HEK293T (cell line): Measurements from ENCODE around the gene REX1BD.
A peak's percentile ranks its signal among the peaks of the same experiment; 100 is the strongest.

Experiments used
- CTCF ChIA-PET: fragments of 350-600 bp; formaldehyde crosslinking; extraction: SDS; loops from one replicate; lab custom pipeline; 2021; ENCODE audit warnings: antibody characterized with exemption, inconsistent platforms; lab: Yijun Ruan, JAX
- POLR2A ChIA-PET: fragments of 350-600 bp; formaldehyde crosslinking; extraction: SDS; loops from one replicate; lab custom pipeline; 2020; ENCODE audit warnings: antibody characterized with exemption, inconsistent platforms; lab: Yijun Ruan, JAX
- DNase-seq: peaks from one replicate; pipeline ENCODE4 v3.0.0; 2012; ENCODE audit warnings: mixed read lengths; ENCODE audit errors: extremely low spot score
- ARNT ChIP-seq: fragments of 450-650 bp; IDR thresholded peaks from 2 replicates; pipeline ENCODE4 v1.6.1; 2017; ENCODE audit warnings: mild to moderate bottlenecking
- BHLHE40 ChIP-seq: fragments of 450-650 bp; IDR thresholded peaks from 2 replicates; pipeline ENCODE4 v1.6.1; 2016; ENCODE audit warnings: mild to moderate bottlenecking, moderate library complexity, borderline replicate concordance
- CTBP1 ChIP-seq: fragments of 450-650 bp; IDR thresholded peaks from 2 replicates; pipeline ENCODE4 v1.6.1; 2016; ENCODE audit warnings: borderline replicate concordance
- ELF4 ChIP-seq: fragments of 450-650 bp; IDR thresholded peaks from 2 replicates; pipeline ENCODE4 v1.6.1; 2017; ENCODE audit warnings: antibody characterized with exemption
- FOXA1 ChIP-seq: fragments of 450-650 bp; IDR thresholded peaks from 2 replicates; pipeline ENCODE4 v1.6.1; 2016; ENCODE audit warnings: mild to moderate bottlenecking
- FOXK2 ChIP-seq: fragments of 450-650 bp; IDR thresholded peaks from 2 replicates; pipeline ENCODE4 v1.6.1; 2016; ENCODE audit warnings: mild to moderate bottlenecking
- FOXM1 ChIP-seq: fragments of 450-650 bp; IDR thresholded peaks from 2 replicates; pipeline ENCODE4 v1.6.1; 2017; ENCODE audit warnings: mild to moderate bottlenecking, borderline replicate concordance
- HDGF ChIP-seq: fragments of 450-650 bp; IDR thresholded peaks from 2 replicates; pipeline ENCODE4 v1.6.1; 2017; ENCODE audit warnings: antibody characterized with exemption, borderline replicate concordance
- L3MBTL2 ChIP-seq: fragments of 450-650 bp; conservative IDR thresholded peaks from 2 replicates; pipeline ENCODE4 v1.6.1; 2016; ENCODE audit warnings: mild to moderate bottlenecking
- LEF1 ChIP-seq: fragments of 450-650 bp; IDR thresholded peaks from 2 replicates; pipeline ENCODE4 v1.6.1; 2017; ENCODE audit warnings: mild to moderate bottlenecking, borderline replicate concordance
- NFRKB ChIP-seq: fragments of 450-650 bp; IDR thresholded peaks from 2 replicates; pipeline ENCODE4 v1.6.1; 2016; ENCODE audit warnings: mild to moderate bottlenecking, moderate library complexity
- SP1 ChIP-seq: fragments of 450-650 bp; IDR thresholded peaks from 2 replicates; pipeline ENCODE4 v1.6.1; 2017
- SUZ12 ChIP-seq: fragments of 450-650 bp; IDR thresholded peaks from 2 replicates; pipeline ENCODE4 v1.6.1; 2016; ENCODE audit warnings: mild to moderate bottlenecking
- TARDBP ChIP-seq: fragments of 450-650 bp; IDR thresholded peaks from 2 replicates; pipeline ENCODE4 v1.6.1; 2016
- ZNF384 ChIP-seq: fragments of 450-650 bp; IDR thresholded peaks from 2 replicates; pipeline ENCODE4 v1.6.1; 2016
- TF ChIP-seq, protein P1 (sequence below): fragments of 450-650 bp; IDR thresholded peaks from 2 replicates; pipeline ENCODE4 v1.6.1; 2016

REX1BD gene

GRCh38 chr19:18605546-18606280 is 17.1 kb downstream of the REX1BD start:
- ChIA-PET POLR2A (no interaction called here), CTCF (no interaction called here)
- TF ChIP-seq FOXM1, result no peak
- TF ChIP-seq ZNF384, result no peak
- TF ChIP-seq LEF1, result no peak
- no peak for TF ChIP-seq BHLHE40
- no peak for DNase-seq

DNA sequence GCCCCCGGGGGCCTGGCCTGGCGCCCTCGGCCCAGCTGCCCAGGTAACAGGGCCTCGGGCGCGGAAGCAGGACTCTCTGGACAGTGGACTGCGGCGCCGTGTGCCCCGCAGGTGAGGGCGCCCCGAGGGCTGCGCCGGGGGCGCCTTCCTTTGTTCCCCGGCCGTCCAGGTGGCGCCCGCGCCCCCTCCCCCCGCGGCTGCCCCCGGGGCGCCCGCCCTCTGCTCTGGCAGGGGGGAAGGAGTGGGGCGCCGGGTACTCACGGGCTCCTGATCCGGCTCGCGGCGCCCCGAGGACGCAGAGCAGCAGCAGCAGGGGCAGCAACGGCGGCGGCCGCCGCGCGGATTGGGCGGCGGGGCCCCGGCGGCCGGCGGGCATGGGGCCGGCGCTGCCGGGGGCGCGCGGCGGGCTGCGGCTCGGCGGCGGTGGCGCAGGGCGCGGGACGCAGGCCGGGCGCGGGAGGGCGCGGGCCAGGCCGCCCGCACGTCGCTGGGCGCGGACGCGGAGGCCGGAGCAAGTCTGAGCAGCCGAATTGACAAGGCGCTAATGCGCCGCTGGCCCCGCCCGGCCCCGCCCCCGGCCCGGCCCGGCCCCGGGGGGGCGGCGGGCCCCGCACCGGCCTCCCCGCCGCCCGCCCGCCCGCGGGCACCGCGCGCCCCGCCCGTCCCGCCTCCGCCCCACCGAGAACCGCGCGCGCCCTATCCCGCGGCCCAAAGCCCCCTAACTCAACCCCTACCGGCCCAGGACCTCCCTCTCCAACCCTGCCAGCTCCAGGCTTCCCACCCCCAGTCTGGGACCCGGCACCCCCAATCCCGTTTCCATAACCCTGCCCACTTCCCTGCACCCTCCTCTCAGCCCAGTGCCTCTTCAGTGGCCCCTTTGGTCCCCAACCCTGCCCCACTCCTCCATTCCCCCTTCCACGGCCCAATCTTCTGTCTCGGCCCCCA is 18.0 kb downstream of the REX1BD start, which contains the start of gene CRLF1:
Gene CRLF1 (minus strand): TSS at position 519 of the 945 bp plus-strand sequence. CDS start 143 bp downstream, at position 376.
- CTCF ChIA-PET, result no interaction called here
- POLR2A ChIA-PET, result interaction anchor here (1.3 kb wide), 1 partner anchor 13 kb away, joined by 3 read pairs; no protein-coding TSS in a partner anchor
- TF ChIP-seq FOXA1 (no peak), ZNF384 (no peak), ELF4 (no peak), ARNT (no peak), HDGF (no peak), SP1 (no peak), CTBP1 (no peak), LEF1 (no peak), NFRKB (no peak), L3MBTL2 (no peak), TARDBP (no peak), BHLHE40 (no peak), FOXK2 (no peak), SUZ12 (no peak), FOXM1 (no peak)
- TF ChIP-seq, protein P1, sequence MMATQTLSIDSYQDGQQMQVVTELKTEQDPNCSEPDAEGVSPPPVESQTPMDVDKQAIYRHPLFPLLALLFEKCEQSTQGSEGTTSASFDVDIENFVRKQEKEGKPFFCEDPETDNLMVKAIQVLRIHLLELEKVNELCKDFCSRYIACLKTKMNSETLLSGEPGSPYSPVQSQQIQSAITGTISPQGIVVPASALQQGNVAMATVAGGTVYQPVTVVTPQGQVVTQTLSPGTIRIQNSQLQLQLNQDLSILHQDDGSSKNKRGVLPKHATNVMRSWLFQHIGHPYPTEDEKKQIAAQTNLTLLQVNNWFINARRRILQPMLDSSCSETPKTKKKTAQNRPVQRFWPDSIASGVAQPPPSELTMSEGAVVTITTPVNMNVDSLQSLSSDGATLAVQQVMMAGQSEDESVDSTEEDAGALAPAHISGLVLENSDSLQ, result no peak
- peak; percentile 27 for DNase-seq

DNA sequence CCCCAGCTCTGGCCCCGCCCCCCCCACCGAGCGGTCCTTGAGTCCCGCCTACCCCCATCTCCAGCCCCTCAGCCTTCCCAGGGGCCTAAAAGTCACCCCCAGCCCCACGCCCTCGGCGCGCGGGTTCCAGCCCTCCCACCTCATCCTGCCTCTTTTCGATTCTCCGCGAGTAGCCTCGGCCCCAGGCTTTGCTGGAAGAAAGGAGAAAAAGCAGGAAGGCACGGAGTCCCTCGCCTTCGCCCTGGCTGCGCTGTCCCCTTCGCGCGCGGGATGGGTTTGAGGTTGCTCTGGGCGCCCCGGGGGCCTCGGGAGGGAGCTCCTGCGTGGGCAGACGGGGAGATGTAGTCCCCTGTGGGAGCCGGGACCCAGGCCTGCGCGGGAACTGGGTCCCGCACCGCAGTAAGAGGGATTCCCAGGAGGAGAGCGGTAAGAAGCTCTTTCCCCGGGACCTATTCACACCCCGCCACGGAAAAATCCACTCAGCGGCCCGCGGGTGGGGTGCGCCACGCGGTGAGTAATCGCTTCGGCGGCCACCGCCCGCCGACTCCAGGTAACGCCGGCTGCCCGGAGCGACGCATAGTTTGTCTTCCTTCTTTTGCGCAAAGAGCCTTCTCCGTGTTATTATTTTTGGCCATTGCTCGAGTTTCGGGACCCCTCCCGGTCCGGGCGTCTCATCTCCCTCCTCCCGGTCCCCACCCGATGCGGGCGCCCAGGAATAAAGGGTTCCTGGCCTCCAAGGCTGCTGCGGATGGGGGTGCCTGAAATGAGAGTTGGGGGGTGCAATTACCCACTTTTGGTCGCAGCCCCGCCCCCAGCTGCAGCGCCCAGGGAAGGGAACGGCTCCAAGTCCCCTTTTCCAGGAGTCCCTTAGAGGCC is 18.9 kb downstream of the REX1BD start:
- CTCF ChIA-PET, result interaction anchor here (0.6 kb wide), 1 partner anchor 239 kb away, joined by 3 read pairs; no protein-coding TSS in a partner anchor
- TF ChIP-seq, protein P1, result no peak
- no peak for TF ChIP-seq FOXM1
- DNase-seq, result peak; percentile 37
- POLR2A ChIA-PET, result interaction anchor here (1.3 kb wide), 1 partner anchor 14 kb away, joined by 3 read pairs; no protein-coding TSS in a partner anchor

DNA sequence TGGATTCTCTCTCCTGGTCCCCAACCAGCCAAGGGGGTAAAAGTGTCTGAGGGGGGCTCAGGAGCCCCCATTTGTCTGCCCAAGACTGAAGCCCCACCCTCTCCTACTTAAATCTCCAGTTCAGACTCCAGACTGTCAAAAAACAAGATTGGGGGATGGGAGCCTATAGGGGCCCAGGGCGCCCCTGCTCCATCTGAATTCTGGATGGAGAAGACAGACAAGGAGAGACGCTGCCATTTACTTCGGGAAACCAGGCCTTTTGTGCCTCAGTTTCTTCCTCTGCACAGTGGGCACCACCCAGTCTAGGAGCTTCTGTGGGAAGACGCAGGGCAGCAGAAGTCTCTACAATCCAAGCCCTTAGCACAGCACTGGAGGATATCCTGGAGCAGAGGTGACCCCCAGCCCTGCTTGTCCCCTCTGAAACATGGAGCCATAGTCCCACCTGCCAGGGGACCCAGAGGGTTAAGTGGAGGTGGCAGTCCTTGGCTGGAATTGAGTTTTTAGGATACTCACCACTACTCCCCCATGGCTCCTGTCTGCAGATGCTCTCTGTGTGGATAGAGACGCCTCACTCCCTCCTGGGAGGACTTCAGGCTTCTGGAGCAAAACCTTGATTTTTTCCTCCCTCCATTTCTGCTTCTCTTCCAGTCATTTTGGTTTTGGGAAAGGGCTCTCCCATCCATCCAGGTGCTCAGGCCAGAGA is 19.7 kb downstream of the REX1BD start:
- DNase-seq, result no peak
- CTCF ChIA-PET, result interaction anchor here (0.6 kb wide), 1 partner anchor 240 kb away, joined by 3 read pairs; no protein-coding TSS in a partner anchor
- TF ChIP-seq NFRKB, result no peak
- TF ChIP-seq SUZ12, result no peak
- no peak for TF ChIP-seq L3MBTL2
- TF ChIP-seq FOXA1, result no peak
- TF ChIP-seq, protein P1, result no peak
- TF ChIP-seq TARDBP, result no peak
- TF ChIP-seq BHLHE40, result no peak
- TF ChIP-seq FOXM1, result no peak
- POLR2A ChIA-PET, result interaction anchor here (1.2 kb wide), 1 partner anchor 51 kb away, joined by 3 read pairs; the partner anchor contains the start of gene KXD1
